Nephron (organoid): ENCODE measurements around the gene POMT1.
"Not testable (repeated sequence)": the region's sequence is repeated elsewhere in the genome, so short reads cannot be mapped to it uniquely, and the experiment has no call there.

Experiments
- H3K27ac Mint-ChIP-seq, 3 experiments: 2 replicates each; pipeline ENCODE4 v1.8.0; 2020; ENCODE audit warnings: mixed read lengths in 3 of 3, mild to moderate bottlenecking in 2 of 3, moderate library complexity in 1 of 3
- H3K27me3 Mint-ChIP-seq: 2 replicates; pipeline ENCODE4 v1.8.0; 2021; ENCODE audit warnings: low read depth, mild to moderate bottlenecking, moderate library complexity, mixed read lengths
- H3K36me3 Mint-ChIP-seq: 2 replicates; pipeline ENCODE4 v1.8.0; 2020; ENCODE audit warnings: low read depth, mixed read lengths
- H3K4me1 Mint-ChIP-seq: 2 replicates; pipeline ENCODE4 v1.8.0; 2020; ENCODE audit warnings: mixed read lengths
- H3K4me3 Mint-ChIP-seq, 3 experiments: 2 replicates each; pipeline ENCODE4 v1.8.0; 2020; ENCODE audit warnings: mild to moderate bottlenecking in 3 of 3, mixed read lengths in 3 of 3, moderate library complexity in 2 of 3
- H3K9me3 Mint-ChIP-seq: 2 replicates; pipeline ENCODE4 v1.8.0; 2020; ENCODE audit warnings: mixed read lengths
- CTCF ChIP-seq, 3 experiments: fragments of 200-600 bp; sonication (generic); IDR thresholded peaks; one replicate each; pipeline ENCODE4 v1.5.0; 2021; ENCODE audit warnings: antibody characterized with exemption in 3 of 3; ENCODE audit not compliant: unreplicated experiment in 3 of 3

POMT1 gene

GRCh38 chr9:131545786-131546335, 43.1 kb downstream of the POMT1 start:
- H3K4me3 Mint-ChIP-seq = no peak overlapping the region
- H3K36me3 Mint-ChIP-seq = no peaks in the 10 kb centered on the region
- peaks cover 19% of the 10 kb centered on the region for H3K27me3 Mint-ChIP-seq
- peaks cover 33% of the 10 kb centered on the region for H3K9me3 Mint-ChIP-seq
- H3K4me1 Mint-ChIP-seq = peaks cover 5% of the 10 kb centered on the region
- no peak for TF ChIP-seq CTCF (IDR thresholded peaks at IDR 0.05; ENCODE audit: unreplicated experiment in 3 of 3)
- no peak overlapping the region for H3K27ac Mint-ChIP-seq

- no peak for TF ChIP-seq CTCF (IDR thresholded peaks at IDR 0.05; ENCODE audit: unreplicated experiment in 3 of 3)
- Mint-ChIP-seq H3K27me3 (peaks cover 22% of the 10 kb centered on the region), H3K9me3 (peaks cover 33% of the 10 kb centered on the region), H3K36me3 (no peaks in the 10 kb centered on the region), H3K4me1 (peaks cover 5% of the 10 kb centered on the region), H3K4me3 (no peak overlapping the region), H3K27ac (no peak overlapping the region)
These were observed 43.8 kb downstream of the POMT1 start for GRCh38 chr9:131546336-131547084.

- H3K4me3 Mint-ChIP-seq, H3K36me3 Mint-ChIP-seq, H3K27ac Mint-ChIP-seq, H3K4me1 Mint-ChIP-seq: not testable (repeated sequence)
- Mint-ChIP-seq H3K9me3 (peaks cover 19% of the 10 kb centered on the region), H3K27me3 (peaks cover 44% of the 10 kb centered on the region)
These were observed 46.5 kb downstream of the POMT1 start for GRCh38 chr9:131549186-131549585.

GRCh38 chr9:131550465-131550864, 47.7 kb downstream of the POMT1 start:
- H3K9me3 Mint-ChIP-seq = peaks cover 15% of the 10 kb centered on the region
- peaks cover 53% of the 10 kb centered on the region for H3K27me3 Mint-ChIP-seq
- not testable (repeated sequence) for H3K4me3 Mint-ChIP-seq, H3K36me3 Mint-ChIP-seq, H3K4me1 Mint-ChIP-seq, H3K27ac Mint-ChIP-seq

GRCh38 chr9:131552030-131552429, 49.3 kb downstream of the POMT1 start:
- Mint-ChIP-seq H3K4me3 (no peak overlapping the region), H3K9me3 (peaks cover 15% of the 10 kb centered on the region), H3K27me3 (peaks cover 68% of the 10 kb centered on the region), H3K36me3 (no peaks in the 10 kb centered on the region), H3K4me1 (peaks cover 5% of the 10 kb centered on the region), H3K27ac (no peak overlapping the region)
- TF ChIP-seq CTCF (IDR thresholded peaks at IDR 0.05; ENCODE audit: unreplicated experiment in 3 of 3) = no peak

- Mint-ChIP-seq H3K4me1 (peaks cover 5% of the 10 kb centered on the region), H3K36me3 (no peaks in the 10 kb centered on the region), H3K9me3 (no peaks in the 10 kb centered on the region), H3K27me3 (peaks cover 62% of the 10 kb centered on the region), H3K27ac (no peak overlapping the region), H3K4me3 (no peak overlapping the region)
- no peak for TF ChIP-seq CTCF (IDR thresholded peaks at IDR 0.05; ENCODE audit: unreplicated experiment in 3 of 3)
These were observed 51.5 kb downstream of the POMT1 start for GRCh38 chr9:131554087-131554842.
